H1 (cell line): Measurements from ENCODE around the gene ARID2. TPM values are rescaled to one million over a fixed set of nuclear protein-coding genes. Genes with fewer than 3 reads are reported as not detected.

ENCODE experiments used
- CTCF ChIA-PET: fragments of 300-600 bp; sonication (Branson Sonifier 250); formaldehyde crosslinking; loops from one replicate; lab custom pipeline; 2021; ENCODE audit not compliant: partially characterized antibody; lab: Charles Lee
- POLR2A ChIA-PET: fragments of 300-600 bp; sonication (Branson Sonifier 250); formaldehyde crosslinking; loops from one replicate; lab custom pipeline; 2021; ENCODE audit warnings: inconsistent platforms; ENCODE audit not compliant: partially characterized antibody; lab: Charles Lee
- DNase-seq, 2 experiments: peaks; one replicate each; pipeline versions ENCODE4 v3.0.0 to v3.0.0-alpha.2; 2010 to 2022; ENCODE audit warnings: low spot score in 2 of 2, low read depth in 1 of 2, mixed read lengths in 1 of 2
- FAIRE-seq: peaks from 2 replicates; lab custom pipeline; 2011; peaks lifted over from hg19 to GRCh38; lab: Jason Lieb, UNC
- H2AFZ ChIP-seq: 2 replicates; pipeline ENCODE4 v1.8.1; 2012; ENCODE audit warnings: low read length, inconsistent platforms
- H2AK5ac ChIP-seq: 2 replicates; pipeline ENCODE4 v1.6.1; 2013; ENCODE audit warnings: low read depth, low read length
- H2BK120ac ChIP-seq: replicated peaks from 2 replicates; pipeline ENCODE3; 2013; ENCODE audit warnings: low read depth, low read length, inconsistent platforms
- H2BK12ac ChIP-seq: 2 replicates; pipeline ENCODE4 v1.6.1; 2013; ENCODE audit warnings: low read depth, low read length
- H2BK15ac ChIP-seq: 2 replicates; pipeline ENCODE4 v1.6.1; 2013; ENCODE audit warnings: low read length
- H2BK20ac ChIP-seq: 2 replicates; pipeline ENCODE4 v1.6.1; 2013; ENCODE audit warnings: low read length
- H2BK5ac ChIP-seq: 2 replicates; pipeline ENCODE4 v1.6.1; 2013; ENCODE audit warnings: low read depth, low read length
- H3K14ac ChIP-seq: 2 replicates; pipeline ENCODE4 v1.6.1; 2013; ENCODE audit warnings: inconsistent platforms; ENCODE audit not compliant: insufficient read length
- H3K18ac ChIP-seq: 2 replicates; pipeline ENCODE4 v1.6.1; 2013; ENCODE audit warnings: low read length; ENCODE audit errors: extremely low read depth
- H3K23ac ChIP-seq: 2 replicates; pipeline ENCODE4 v1.6.1; 2013; ENCODE audit warnings: inconsistent platforms; ENCODE audit not compliant: insufficient read length
- H3K23me2 ChIP-seq: 2 replicates; pipeline ENCODE4 v1.6.1; 2013; ENCODE audit warnings: low read depth, low read length
- H3K27ac ChIP-seq: 2 replicates; pipeline ENCODE4 v1.6.1; 2011; ENCODE audit warnings: low read depth, low read length, inconsistent platforms
- H3K27me3 ChIP-seq, 4 experiments: replicated peaks in 1 of 4; 1 replicate in 1 of 4; 2 replicates in 3 of 4; pipeline versions ENCODE4 v1.6.1 to v1.8.1; 2011 to 2013; ENCODE audit warnings: low read length in 3 of 4, mild to moderate bottlenecking in 3 of 4, inconsistent platforms in 2 of 4, mixed read lengths in 2 of 4, moderate library complexity in 1 of 4; ENCODE audit not compliant: control insufficient read depth in 3 of 4, insufficient read depth in 3 of 4; ENCODE audit errors: extremely low read depth in 1 of 4
- H3K36me3 ChIP-seq, 4 experiments: 2 replicates each; pipeline versions ENCODE4 v1.6.1 to v1.8.1; 2011 to 2013; ENCODE audit warnings: mild to moderate bottlenecking in 4 of 4, low read length in 3 of 4, moderate library complexity in 2 of 4, control low read depth in 1 of 4, inconsistent platforms in 1 of 4; ENCODE audit not compliant: insufficient read depth in 4 of 4, control insufficient read depth in 2 of 4
- H3K4ac ChIP-seq: replicated peaks from 2 replicates; pipeline ENCODE3; 2013; ENCODE audit warnings: low read length, low read depth, mixed read lengths, inconsistent platforms; ENCODE audit not compliant: insufficient read length
- H3K4me1 ChIP-seq, 4 experiments: replicated peaks in 1 of 4; 1 replicate in 1 of 4; 2 replicates in 3 of 4; pipeline versions ENCODE4 v1.6.1 to v1.8.1; 2011 to 2013; ENCODE audit warnings: low read length in 3 of 4, inconsistent platforms in 2 of 4, mixed read lengths in 1 of 4; ENCODE audit not compliant: insufficient read depth in 4 of 4, control insufficient read depth in 3 of 4
- H3K4me2 ChIP-seq, 2 experiments: 2 replicates each; pipeline versions ENCODE4 v1.6.1 to v1.8.1; 2011 to 2013; ENCODE audit warnings: low read depth in 2 of 2, low read length in 2 of 2, control low read depth in 1 of 2, inconsistent platforms in 1 of 2, mild to moderate bottlenecking in 1 of 2; ENCODE audit not compliant: insufficient read depth in 1 of 2
- H3K4me3 ChIP-seq, 4 experiments: fragments of 200-600, 300-600 bp in 1 of 4; sonication (generic), shearing (Covaris generic), sonication (Bioruptor Twin) in 1 of 4; 2 replicates each; pipeline versions ENCODE4 v1.5.1 to v1.8.1; 2011 to 2016; ENCODE audit warnings: low read length in 4 of 4, low read depth in 3 of 4, control low read depth in 2 of 4, inconsistent platforms in 2 of 4, mild to moderate bottlenecking in 2 of 4, mixed read lengths in 1 of 4, moderate library complexity in 1 of 4; ENCODE audit not compliant: insufficient read depth in 2 of 4; ENCODE audit errors: extremely low read depth in 1 of 4
- H3K56ac ChIP-seq: replicated peaks from 2 replicates; pipeline ENCODE3; 2013; ENCODE audit warnings: low read depth, mild to moderate bottlenecking, mixed read lengths, low read length, inconsistent platforms; ENCODE audit not compliant: insufficient read length
- H3K79me1 ChIP-seq: 2 replicates; pipeline ENCODE4 v1.6.1; 2013; ENCODE audit warnings: low read depth, low read length, control low read depth
- H3K79me2 ChIP-seq, 2 experiments: 2 replicates each; pipeline versions ENCODE4 v1.6.1 to v1.8.1; 2012 to 2013; ENCODE audit warnings: low read length in 2 of 2, mild to moderate bottlenecking in 2 of 2, inconsistent platforms in 1 of 2; ENCODE audit not compliant: insufficient read depth in 2 of 2, control insufficient read depth in 1 of 2
- H3K9ac ChIP-seq, 4 experiments: replicated peaks in 1 of 4; 1 replicate in 1 of 4; 2 replicates in 3 of 4; pipeline versions ENCODE4 v1.6.1 to v1.8.1; 2011 to 2013; ENCODE audit warnings: low read depth in 3 of 4, low read length in 3 of 4, control low read depth in 2 of 4, mild to moderate bottlenecking in 2 of 4, moderate library complexity in 2 of 4, inconsistent platforms in 1 of 4; ENCODE audit errors: extremely low read depth in 1 of 4
- H3K9me3 ChIP-seq, 2 experiments: 2 replicates each; pipeline versions ENCODE4 v1.6.1 to v1.8.1; 2012 to 2013; ENCODE audit warnings: mild to moderate bottlenecking in 2 of 2, moderate library complexity in 2 of 2, control low read depth in 1 of 2, inconsistent platforms in 1 of 2, low read depth in 1 of 2, low read length in 1 of 2, mixed read lengths in 1 of 2; ENCODE audit not compliant: insufficient read depth in 2 of 2
- H4K20me1 ChIP-seq, 2 experiments: replicated peaks in 1 of 2; 2 replicates each; pipeline versions ENCODE3 to v1.8.1; 2011 to 2013; ENCODE audit warnings: inconsistent platforms in 2 of 2, low read length in 2 of 2, mild to moderate bottlenecking in 1 of 2; ENCODE audit not compliant: insufficient read depth in 2 of 2, control insufficient read depth in 1 of 2
- H4K5ac ChIP-seq: 2 replicates; pipeline ENCODE4 v1.6.1; 2013; ENCODE audit warnings: low read length, low read depth, mixed read lengths, inconsistent platforms; ENCODE audit not compliant: insufficient read length
- H4K8ac ChIP-seq: 2 replicates; pipeline ENCODE4 v1.8.0; 2013; ENCODE audit warnings: mild to moderate bottlenecking, moderate library complexity, low read length, inconsistent platforms; ENCODE audit not compliant: insufficient read depth; ENCODE audit errors: extremely low read depth
- H4K91ac ChIP-seq: replicated peaks from 2 replicates; pipeline ENCODE3; 2013; ENCODE audit warnings: low read length, mixed read lengths, inconsistent platforms; ENCODE audit not compliant: insufficient read length
- CBX8 ChIP-seq: fragments of 300-800, 300-1000 bp; sonication (generic); IDR thresholded peaks from 2 replicates; pipeline ENCODE4 v1.7.1; 2016; ENCODE audit warnings: low read depth, low read length, borderline replicate concordance
- CHD1 ChIP-seq: IDR thresholded peaks from 2 replicates; pipeline ENCODE4 v1.6.1; 2012; ENCODE audit warnings: low read depth, low read length, improper control_type of control experiment
- CREB1 ChIP-seq: IDR thresholded peaks from 2 replicates; pipeline ENCODE4 v1.6.1; 2012; ENCODE audit warnings: inconsistent platforms
- CTBP2 ChIP-seq: IDR thresholded peaks from 2 replicates; pipeline ENCODE4 v1.7.0; 2011; ENCODE audit warnings: borderline replicate concordance, mild to moderate bottlenecking, moderate library complexity, mixed read lengths, low read length; ENCODE audit not compliant: insufficient read depth, insufficient read length
- HDAC2 ChIP-seq, 2 experiments: fragments of 300-600 bp in 1 of 2; sonication (generic) in 1 of 2; IDR thresholded peaks; 2 replicates each; pipeline ENCODE4 v1.6.1; 2011 to 2012; ENCODE audit warnings: low read depth in 2 of 2, low read length in 2 of 2, mild to moderate bottlenecking in 2 of 2, moderate library complexity in 2 of 2, borderline replicate concordance in 1 of 2, inconsistent platforms in 1 of 2
- PHF8 ChIP-seq: fragments of 200-600 bp; sonication (generic); conservative IDR thresholded peaks from 2 replicates; pipeline ENCODE4 v1.7.1; 2012; ENCODE audit warnings: low read depth, mild to moderate bottlenecking, inconsistent platforms, low read length, moderate library complexity
- RAD21 ChIP-seq, 2 experiments: IDR thresholded peaks in 1 of 2; conservative IDR thresholded peaks in 1 of 2; 2 replicates each; pipeline ENCODE4 v1.6.1; 2011; ENCODE audit warnings: low read depth in 2 of 2, low read length in 2 of 2, improper control_type of control experiment in 1 of 2, inconsistent platforms in 1 of 2, mild to moderate bottlenecking in 1 of 2, moderate library complexity in 1 of 2
- RFX5 ChIP-seq: IDR thresholded peaks from 2 replicates; pipeline ENCODE4 v1.6.1; 2011; ENCODE audit warnings: low read depth, low read length, improper control_type of control experiment, borderline replicate concordance
- SP4 ChIP-seq: IDR thresholded peaks from 2 replicates; pipeline ENCODE4 v1.6.1; 2012; ENCODE audit warnings: low read length, inconsistent platforms
- SUZ12 ChIP-seq: fragments of 200-600 bp; sonication (generic); IDR thresholded peaks from 2 replicates; pipeline ENCODE4 v1.6.1; 2012; ENCODE audit warnings: mild to moderate bottlenecking, inconsistent platforms, low read length, moderate library complexity, mixed read lengths
- TAF1 ChIP-seq: IDR thresholded peaks from 2 replicates; pipeline ENCODE4 v1.6.1; 2011; ENCODE audit warnings: mild to moderate bottlenecking, low read depth, low read length
- WGBS, 2 experiments: shearing (Covaris generic) in 1 of 2; methylation state at CpG; one replicate each; pipeline versions ENCODE4 v1.1.6 to v1.1.7; 2013 to 2015; ENCODE audit warnings: low lambda C conversion rate in 2 of 2, mixed read lengths in 2 of 2, inconsistent platforms in 1 of 2, low coverage in 1 of 2, missing lambda C conversion rate in 1 of 2; ENCODE audit not compliant: insufficient replicate concordance in 2 of 2, insufficient coverage in 1 of 2, insufficient read length in 1 of 2; ENCODE audit errors: extremely low coverage in 1 of 2, missing lambda C conversion rate in 1 of 2; 5-methylcytosine and 5-hydroxymethylcytosine counted together
- polyA plus RNA-seq, 7 experiments: library from polyadenylated mRNA; depleted of rRNA in 3 of 7; stranded (reverse) in 5 of 7; unstranded in 2 of 7; fragments of >200 nt in 5 of 7; fragments of 200-250 nt in 2 of 7; gene quantifications; 1 replicate in 5 of 7; 2 replicates in 1 of 7; 4 replicates in 1 of 7; pipeline versions ENCODE4 v1.2.1 to v1.2.3, GENCODE V29; 2011 to 2013; ENCODE audit warnings: missing spikeins in 2 of 7, mixed read lengths in 2 of 7
- total RNA-seq: library from RNA; stranded (reverse); fragmentation: NEBNext Ultra II Directional; extraction: Animal tissue kit (Norgen Biotek cat#: 25700); gene quantifications from 2 replicates; pipeline ENCODE4 v1.2.1, GENCODE V29; 2021
- TF ChIP-seq, protein P1 (sequence below): IDR thresholded peaks from 2 replicates; pipeline ENCODE4 v1.6.1; 2011; ENCODE audit warnings: low read depth, mild to moderate bottlenecking, low read length; ENCODE audit not compliant: insufficient read depth
- TF ChIP-seq, protein P2 (sequence below): IDR thresholded peaks from 2 replicates; pipeline ENCODE4 v1.6.1; 2012; ENCODE audit warnings: inconsistent platforms

Gene ARID2
- total and polyA plus RNA-seq, 2 of the 8 experiments (the other 6 are each of a cell fraction or from before 2014, with no cell fraction given) = 32.0 to 45.2 TPM

DNA sequence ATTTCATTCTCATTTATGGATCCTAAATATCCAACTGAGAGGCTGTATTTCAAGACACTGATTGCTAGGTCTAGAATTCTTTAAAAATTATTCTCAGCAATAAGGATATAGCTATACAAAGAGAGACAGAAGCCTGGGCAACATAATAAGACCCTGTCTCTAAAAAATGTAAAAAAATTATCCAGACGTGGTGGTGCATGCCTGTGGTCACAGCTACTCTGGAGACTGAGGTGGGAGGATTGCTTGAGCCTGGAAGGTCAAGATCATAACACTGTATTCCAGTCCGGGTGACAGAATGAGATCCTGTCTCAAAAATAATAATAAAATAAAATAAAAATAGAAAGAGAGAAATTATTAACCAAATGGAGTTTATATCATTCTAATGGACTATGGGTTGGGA is 20.6 kb upstream of the ARID2 start:
- no peak overlapping the region for H3K9ac ChIP-seq
- TF ChIP-seq SUZ12 (no peak), RAD21 (IDR thresholded peaks at IDR 0.05 in 1 of 2, conservative IDR thresholded peaks at IDR 0.05 in 1 of 2; ENCODE audit: low read depth in 2 of 2, low read length in 2 of 2) (no peak), HDAC2 (IDR thresholded peaks at IDR 0.05; ENCODE audit: borderline replicate concordance in 1 of 2, low read depth in 2 of 2, low read length in 2 of 2) (no peak), CTBP2 (no peak), CBX8 (no peak), CREB1 (no peak), PHF8 (no peak), SP4 (no peak), TAF1 (no peak), CHD1 (no peak), RFX5 (no peak)
- TF ChIP-seq, protein P1, sequence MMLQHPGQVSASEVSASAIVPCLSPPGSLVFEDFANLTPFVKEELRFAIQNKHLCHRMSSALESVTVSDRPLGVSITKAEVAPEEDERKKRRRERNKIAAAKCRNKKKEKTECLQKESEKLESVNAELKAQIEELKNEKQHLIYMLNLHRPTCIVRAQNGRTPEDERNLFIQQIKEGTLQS = no peak
- TF ChIP-seq, protein P2, sequence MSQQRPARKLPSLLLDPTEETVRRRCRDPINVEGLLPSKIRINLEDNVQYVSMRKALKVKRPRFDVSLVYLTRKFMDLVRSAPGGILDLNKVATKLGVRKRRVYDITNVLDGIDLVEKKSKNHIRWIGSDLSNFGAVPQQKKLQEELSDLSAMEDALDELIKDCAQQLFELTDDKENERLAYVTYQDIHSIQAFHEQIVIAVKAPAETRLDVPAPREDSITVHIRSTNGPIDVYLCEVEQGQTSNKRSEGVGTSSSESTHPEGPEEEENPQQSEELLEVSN = no peak

More for the DNA sequence above, 20.6 kb upstream of the ARID2 start:
- Histone ChIP-seq H2BK12ac (no peak overlapping the region), H3K27ac (no peak overlapping the region), H2BK120ac (no peak overlapping the region), H3K4ac (no peak overlapping the region), H3K4me1 (no peaks in the 10 kb centered on the region), H3K36me3 (no peaks in the 10 kb centered on the region), H4K91ac (no peak overlapping the region), H3K79me1 (no peaks in the 10 kb centered on the region), H4K20me1 (no peaks in the 10 kb centered on the region), H3K23ac (no peak overlapping the region), H3K56ac (no peak overlapping the region), H3K14ac (no peak overlapping the region), H2BK5ac (no peak overlapping the region), H3K79me2 (no peaks in the 10 kb centered on the region), H2BK20ac (no peak overlapping the region), H3K23me2 (no peaks in the 10 kb centered on the region), H2AFZ (no peak overlapping the region), H3K27me3 (no peaks in the 10 kb centered on the region), H4K8ac (no peak overlapping the region), H2BK15ac (no peak overlapping the region), H3K4me3 (no peak overlapping the region), H3K18ac (no peak overlapping the region), H4K5ac (no peak overlapping the region), H3K4me2 (no peak overlapping the region), H2AK5ac (no peak overlapping the region), H3K9me3 (no peaks in the 10 kb centered on the region)
- CTCF ChIA-PET = interaction anchor here (1.4 kb wide), 1 partner anchor 15 kb away, joined by 3 read pairs; no protein-coding TSS in a partner anchor
- WGBS, 2 experiments = 90% methylated on average over 2 of the region's 2 CpGs; no CpG with 5 or more reads in 1 of the 2 experiments
- no peak for DNase-seq
- FAIRE-seq = no peak
- POLR2A ChIA-PET = interaction anchor here (0.9 kb wide), 1 partner anchor 17 kb away, joined by 3 read pairs; no protein-coding TSS in a partner anchor
